ENCODE measurements around the gene KCNIP3.
"Not testable (repeated sequence)": the region's sequence is repeated elsewhere in the genome, so short reads cannot be mapped to it uniquely, and the experiment has no call there.

KCNIP3 gene

GRCh38 chr2:95372216-95372829 lies 75.2 kb downstream of the KCNIP3 start:
- no peak for DNase-seq (ENCODE audit: low read depth)

- no peak for DNase-seq (ENCODE audit: low read depth)
Observed at GRCh38 chr2:95372845-95373244, 75.7 kb downstream of the KCNIP3 start.

DNA sequence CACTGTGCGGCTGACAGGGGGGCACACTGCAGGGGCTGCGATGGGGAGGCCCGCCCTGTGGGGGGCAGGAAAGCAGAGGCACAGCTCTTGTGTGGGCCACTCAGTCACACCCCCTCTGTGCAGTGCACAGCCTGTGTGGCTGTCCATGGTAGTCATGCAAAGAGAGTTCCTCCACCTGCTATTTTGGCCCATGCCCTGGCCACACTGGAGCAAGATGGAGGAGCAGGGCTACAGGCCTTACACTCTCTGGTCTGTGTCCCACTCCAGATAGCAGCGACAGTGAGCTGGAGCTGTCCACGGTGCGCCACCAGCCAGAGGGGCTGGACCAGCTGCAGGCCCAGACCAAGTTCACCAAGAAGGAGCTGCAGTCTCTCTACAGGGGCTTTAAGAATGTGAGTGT lies 76.9 kb downstream of the KCNIP3 start:
- DNase-seq (ENCODE audit: low read depth) = no peak

GRCh38 chr2:95374451-95374920 lies 77.3 kb downstream of the KCNIP3 start:
- DNase-seq (ENCODE audit: low read depth) = no peak

DNA sequence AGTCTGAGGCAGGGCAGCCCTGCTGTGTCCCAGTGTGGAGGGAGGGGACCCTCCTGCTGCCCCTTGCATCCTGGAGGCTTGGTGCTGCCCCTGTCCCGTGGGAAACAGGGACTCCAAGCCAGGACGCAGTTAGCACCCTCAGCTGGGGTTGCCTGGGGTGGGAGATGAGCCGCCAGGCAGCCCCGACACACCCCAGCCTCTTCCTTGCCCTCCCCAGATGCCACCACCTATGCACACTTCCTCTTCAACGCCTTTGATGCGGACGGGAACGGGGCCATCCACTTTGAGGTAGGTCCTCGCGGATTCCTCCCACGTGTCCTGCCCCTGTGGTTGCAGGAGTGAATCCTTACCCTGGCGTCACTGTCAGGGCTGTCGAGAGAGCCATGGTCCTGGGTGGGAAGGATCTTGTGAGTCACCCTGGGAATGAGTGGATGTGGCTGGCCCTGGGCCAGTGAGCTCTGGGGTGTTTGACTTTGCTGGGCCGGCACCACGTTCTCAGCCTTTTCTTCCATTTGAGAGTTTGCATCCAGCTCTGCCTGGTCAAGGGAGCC lies 77.8 kb downstream of the KCNIP3 start:
- DNase-seq (ENCODE audit: low read depth) = no peak

GRCh38 chr2:95375532-95376150 lies 78.5 kb downstream of the KCNIP3 start:
- no peak for DNase-seq (ENCODE audit: low read depth)

DNA sequence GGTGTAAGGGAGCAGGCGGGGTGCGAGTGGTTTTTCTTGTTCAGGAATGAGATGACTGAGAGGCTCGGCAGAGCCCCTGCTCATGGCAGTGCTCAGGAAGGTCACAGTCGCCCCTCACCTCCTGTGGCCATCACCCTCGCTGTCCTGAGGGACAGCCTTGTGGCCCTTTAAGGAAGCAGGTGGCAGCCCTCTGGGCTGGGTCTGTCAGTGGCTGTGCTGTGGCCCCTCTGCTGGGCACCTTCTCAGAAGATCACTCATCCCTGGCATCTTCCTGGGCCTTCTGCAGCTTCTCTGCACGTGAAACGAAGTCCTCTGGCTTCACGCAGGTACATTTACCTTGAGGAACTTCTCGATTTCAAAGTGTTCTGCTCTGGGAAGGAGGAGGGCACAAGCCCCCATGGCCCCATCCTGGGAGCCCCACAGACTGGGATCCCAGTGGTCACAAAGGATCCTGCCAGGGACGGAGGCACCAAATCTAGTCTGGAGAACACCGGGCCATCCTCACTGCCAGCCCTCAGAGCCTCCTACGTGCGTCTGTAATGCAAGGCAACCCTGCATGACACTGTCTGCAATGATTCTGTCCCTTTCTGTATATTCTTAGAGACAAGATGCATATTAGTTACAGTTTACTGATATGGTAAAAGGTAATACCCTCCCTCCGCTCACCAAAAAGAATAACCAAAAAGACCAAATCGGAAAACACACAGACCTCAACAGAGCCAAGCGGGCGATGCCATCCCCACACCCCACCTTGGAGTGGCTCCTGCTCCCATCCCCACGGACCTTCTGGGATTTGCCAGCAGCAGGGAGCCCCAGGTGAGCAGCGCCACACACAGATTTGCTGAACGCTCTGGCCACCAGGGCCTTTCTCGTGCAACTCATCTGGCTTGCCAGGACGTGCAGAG lies 79.4 kb downstream of the KCNIP3 start:
- no peak for DNase-seq (ENCODE audit: low read depth)

DNA sequence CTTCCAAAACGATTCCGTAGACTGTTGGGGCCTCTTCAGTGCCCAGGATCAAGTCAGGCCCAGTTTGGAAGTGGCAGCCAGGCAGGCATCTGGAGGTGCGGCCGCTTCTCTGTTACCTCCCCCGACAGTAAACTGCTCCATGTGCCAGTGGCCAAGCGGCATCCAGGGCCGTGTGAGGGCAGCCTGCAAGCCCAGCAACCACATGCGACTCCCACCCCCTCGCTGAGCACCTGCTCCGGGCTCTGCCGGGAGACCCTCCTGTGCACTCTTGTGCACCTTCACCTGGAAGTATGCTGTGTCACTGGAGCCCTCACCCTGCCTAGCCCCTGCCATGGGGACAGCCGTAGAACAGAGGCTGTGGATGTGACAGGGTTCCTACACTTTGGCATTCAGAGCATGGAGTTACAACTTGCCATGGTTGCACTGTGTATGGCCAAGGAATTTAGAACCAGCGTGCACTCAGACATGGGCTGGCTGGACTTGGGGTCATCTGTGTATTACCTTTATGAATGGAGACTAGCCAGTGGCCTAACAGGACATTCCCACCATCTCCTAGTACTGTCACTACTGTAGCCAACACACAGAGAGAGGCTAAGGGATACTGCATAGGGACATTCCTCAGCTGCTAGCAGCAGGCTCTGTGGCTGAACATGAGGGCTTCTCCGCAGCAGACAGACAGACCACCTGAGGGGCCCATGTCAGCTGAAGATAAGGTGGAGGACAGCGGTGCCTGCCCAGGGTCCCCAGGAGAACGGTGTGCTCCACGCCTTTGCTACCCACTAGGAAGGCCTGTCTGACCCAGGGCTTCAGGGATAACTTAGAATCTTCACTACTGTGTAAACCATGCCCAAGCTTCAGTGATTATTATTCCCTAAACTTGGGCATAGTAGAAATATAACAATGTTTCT lies 80.3 kb downstream of the KCNIP3 start:
- no peak for DNase-seq (ENCODE audit: low read depth)

GRCh38 chr2:95378281-95378680 lies 81.1 kb downstream of the KCNIP3 start:
- not testable (repeated sequence) for DNase-seq (ENCODE audit: low read depth)

DNA sequence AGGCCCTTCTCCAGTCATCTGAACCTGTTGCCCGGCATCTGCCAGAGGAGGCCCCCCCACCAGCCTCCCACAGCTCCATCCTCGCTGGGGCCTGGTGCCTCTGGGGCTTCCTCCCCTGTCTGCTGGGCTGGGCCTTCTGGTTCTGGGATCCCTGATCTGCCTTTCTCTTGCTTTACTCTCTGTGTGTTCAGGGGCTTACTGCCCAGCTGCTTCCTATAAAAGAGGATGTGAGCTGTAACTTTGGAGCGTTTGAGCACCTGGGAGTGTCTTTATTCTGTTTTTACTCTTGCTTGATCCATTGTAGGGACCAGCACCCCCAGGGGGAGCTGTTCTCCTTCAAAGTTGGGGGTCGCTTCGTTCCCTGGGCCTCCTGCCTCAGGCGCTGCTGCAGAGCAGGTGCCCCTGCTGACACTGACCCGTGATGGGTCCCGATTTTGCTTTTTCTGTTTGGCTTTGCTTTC lies 82.3 kb downstream of the KCNIP3 start:
- DNase-seq (ENCODE audit: low read depth) = no peak

DNA sequence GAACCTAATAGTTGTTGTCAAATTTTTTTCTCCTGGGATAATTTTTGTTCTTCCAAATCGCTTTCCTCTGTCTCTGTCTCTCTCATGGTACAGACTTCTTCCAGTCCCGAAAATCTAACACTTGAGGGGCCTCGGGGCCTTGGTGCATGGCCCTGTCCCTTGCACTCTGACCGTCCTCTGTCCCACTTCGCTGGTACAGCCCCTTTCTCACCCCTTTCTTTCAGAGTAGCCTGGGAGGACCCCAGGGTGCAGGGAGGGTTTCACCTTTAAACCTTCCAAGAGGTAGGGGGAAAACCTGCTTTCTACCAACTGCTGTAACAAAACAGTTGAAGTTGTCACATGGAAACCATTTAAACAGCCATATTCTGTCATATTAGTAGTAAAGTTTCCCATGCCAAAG lies 83.1 kb downstream of the KCNIP3 start:
- no peak for DNase-seq (ENCODE audit: low read depth)

GRCh38 chr2:95380731-95381130 lies 83.6 kb downstream of the KCNIP3 start:
- no peak for DNase-seq (ENCODE audit: low read depth)

GRCh38 chr2:95381212-95382191 lies 84.4 kb downstream of the KCNIP3 start:
- DNase-seq (ENCODE audit: low read depth) = no peak

- DNase-seq (ENCODE audit: low read depth) = no peak
Observed at GRCh38 chr2:95382192-95382591, 85.0 kb downstream of the KCNIP3 start.

GRCh38 chr2:95382686-95383634 lies 85.8 kb downstream of the KCNIP3 start:
- no peak for DNase-seq (ENCODE audit: low read depth)

DNA sequence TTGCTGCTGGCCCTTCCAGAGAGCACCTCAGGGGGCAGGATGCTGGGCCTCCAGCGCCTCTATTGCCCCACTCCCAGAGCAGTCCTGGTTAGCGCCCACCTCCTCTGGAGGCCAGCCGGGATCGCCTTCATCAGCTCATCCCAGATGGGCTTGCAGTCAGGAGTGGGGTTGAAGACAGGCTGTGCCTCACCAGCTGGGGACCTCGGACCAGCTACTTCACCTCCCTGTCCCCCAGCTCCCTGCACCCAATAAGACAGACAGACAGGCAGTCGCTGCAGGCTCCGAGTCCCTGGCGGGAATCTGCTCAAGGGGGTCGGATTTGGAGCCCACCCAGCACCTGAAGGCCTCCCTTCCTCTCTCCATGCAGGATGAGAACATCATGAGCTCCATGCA lies 86.5 kb downstream of the KCNIP3 start:
- DNase-seq (ENCODE audit: low read depth) = no peak

GRCh38 chr2:95384854-95385569 lies 87.9 kb downstream of the KCNIP3 start:
- DNase-seq (ENCODE audit: low read depth) = no peak

DNA sequence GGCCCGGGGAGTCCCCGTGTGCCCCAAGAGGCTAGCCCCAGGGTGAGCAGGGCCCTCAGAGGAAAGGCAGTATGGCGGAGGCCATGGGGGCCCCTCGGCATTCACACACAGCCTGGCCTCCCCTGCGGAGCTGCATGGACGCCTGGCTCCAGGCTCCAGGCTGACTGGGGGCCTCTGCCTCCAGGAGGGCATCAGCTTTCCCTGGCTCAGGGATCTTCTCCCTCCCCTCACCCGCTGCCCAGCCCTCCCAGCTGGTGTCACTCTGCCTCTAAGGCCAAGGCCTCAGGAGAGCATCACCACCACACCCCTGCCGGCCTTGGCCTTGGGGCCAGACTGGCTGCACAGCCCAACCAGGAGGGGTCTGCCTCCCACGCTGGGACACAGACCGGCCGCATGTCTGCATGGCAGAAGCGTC lies 88.4 kb downstream of the KCNIP3 start:
- DNase-seq (ENCODE audit: low read depth) = no peak

Measured in CMK (cell line).